Keratinocyte (primary cell): ENCODE measurements around the gene CTTNBP2. TPM values are rescaled to one million over a fixed set of nuclear protein-coding genes. Genes with fewer than 3 reads are reported as not detected.
"Not testable (repeated sequence)": the region's sequence is repeated elsewhere in the genome, so short reads cannot be mapped to it uniquely, and the experiment has no call there.

Experiments
- DNase-seq: peaks from one replicate; pipeline ENCODE4 v3.0.0-alpha.2; 2011; ENCODE audit warnings: low read depth, missing footprints, low spot score
- FAIRE-seq: peaks from 2 replicates; lab custom pipeline; 2011; peaks lifted over from hg19 to GRCh38; lab: Jason Lieb, UNC
- H2AFZ ChIP-seq: 2 replicates; pipeline ENCODE4 v1.6.0; 2012; ENCODE audit warnings: low read length, control low read depth, inconsistent platforms; ENCODE audit not compliant: control insufficient read depth
- H3K27ac ChIP-seq: 2 replicates; pipeline ENCODE4 v1.5.1; 2011; ENCODE audit warnings: low read length; ENCODE audit not compliant: control insufficient read depth, insufficient read depth
- H3K27me3 ChIP-seq: 3 replicates; pipeline ENCODE4 v1.6.0; 2011; ENCODE audit warnings: low read length; ENCODE audit not compliant: control insufficient read depth, insufficient read depth; ENCODE audit errors: extremely low read depth
- H3K36me3 ChIP-seq, 2 experiments: 2 replicates in 1 of 2; 3 replicates in 1 of 2; pipeline ENCODE4 v1.5.1; 2011; ENCODE audit warnings: low read length in 2 of 2, mild to moderate bottlenecking in 1 of 2; ENCODE audit not compliant: control insufficient read depth in 2 of 2, insufficient read depth in 2 of 2; ENCODE audit errors: extremely low read depth in 1 of 2
- H3K4me1 ChIP-seq: 3 replicates; pipeline ENCODE4 v1.5.1; 2011; ENCODE audit warnings: low read length; ENCODE audit not compliant: control insufficient read depth, insufficient read depth; ENCODE audit errors: extremely low read depth
- H3K4me2 ChIP-seq: 3 replicates; pipeline ENCODE4 v1.6.0; 2011; ENCODE audit warnings: low read depth, low read length; ENCODE audit not compliant: control insufficient read depth, insufficient read depth; ENCODE audit errors: extremely low read depth
- H3K4me3 ChIP-seq, 3 experiments: fragments of 200-600 bp in 1 of 3; sonication (generic) in 1 of 3; 2 replicates in 2 of 3; 3 replicates in 1 of 3; pipeline ENCODE4 v1.5.1; 2011 to 2016; ENCODE audit warnings: low read length in 3 of 3, mild to moderate bottlenecking in 3 of 3, control low read depth in 2 of 3, inconsistent platforms in 1 of 3, low read depth in 1 of 3, mixed read lengths in 1 of 3, mixed run types in 1 of 3, moderate library complexity in 1 of 3; ENCODE audit not compliant: control insufficient read depth in 2 of 3, insufficient read depth in 2 of 3; ENCODE audit errors: extremely low read depth in 1 of 3
- H3K79me2 ChIP-seq: 2 replicates; pipeline ENCODE4 v1.6.0; 2012; ENCODE audit warnings: low read length; ENCODE audit not compliant: control insufficient read depth, insufficient read depth
- H3K9ac ChIP-seq: 3 replicates; pipeline ENCODE4 v1.6.0; 2011; ENCODE audit warnings: low read length; ENCODE audit not compliant: control insufficient read depth, insufficient read depth; ENCODE audit errors: extremely low read depth
- H3K9me1 ChIP-seq: 3 replicates; pipeline ENCODE4 v1.6.0; 2011; ENCODE audit warnings: low read length; ENCODE audit not compliant: control insufficient read depth, insufficient read depth; ENCODE audit errors: extremely low read depth
- H3K9me3 ChIP-seq: 2 replicates; pipeline ENCODE4 v1.5.1; 2012; ENCODE audit warnings: low read depth, low read length; ENCODE audit not compliant: control insufficient read depth
- H4K20me1 ChIP-seq: 3 replicates; pipeline ENCODE4 v1.6.0; 2011; ENCODE audit warnings: low read length; ENCODE audit not compliant: control insufficient read depth, insufficient read depth; ENCODE audit errors: extremely low read depth
- EZH2 ChIP-seq: IDR thresholded peaks from one replicate; pipeline ENCODE4 v1.6.1; 2012; ENCODE audit warnings: inconsistent platforms, mild to moderate bottlenecking, low read length, moderate library complexity
- dilution Hi-C: fragments of 300-500 bp; cut with MboI; formaldehyde crosslinking; loops from one replicate; pipeline ENCODE4 v1.7.0; 2020; ENCODE audit warnings: low sequenced_read_pairs; ENCODE audit not compliant: extremely low pct_ligation_motif_present
- polyA plus RNA-seq, 5 experiments: library from polyadenylated mRNA; depleted of rRNA in 3 of 5; stranded (reverse) in 3 of 5; stranded (forward) in 1 of 5; unstranded in 1 of 5; fragments of >200 nt; gene quantifications; 1 replicate in 1 of 5; 2 replicates in 3 of 5; 3 replicates in 1 of 5; pipeline versions ENCODE4 v1.2.1 to v1.2.3, GENCODE V29; 2011 to 2012; ENCODE audit warnings: missing spikeins in 2 of 5, low read depth in 1 of 5, low replicate concordance in 1 of 5
- TF ChIP-seq, protein P1 (sequence below), 3 experiments: IDR thresholded peaks in 1 of 3; conservative IDR thresholded peaks in 1 of 3; optimal IDR thresholded peaks in 1 of 3; 2 replicates in 2 of 3; 3 replicates in 1 of 3; pipeline versions ENCODE3 to v1.5.1; 2011; ENCODE audit warnings: low read length in 3 of 3, mild to moderate bottlenecking in 3 of 3, moderate library complexity in 2 of 3, control low read depth in 1 of 3, inconsistent platforms in 1 of 3; ENCODE audit not compliant: insufficient read depth in 2 of 3; ENCODE audit errors: extremely low read depth in 1 of 3

The CTTNBP2 gene
- polyA plus RNA-seq, 1 donor (not counting 4 experiments of a cell fraction or from before 2014, with no cell fraction given) = 0.55 TPM

DNA sequence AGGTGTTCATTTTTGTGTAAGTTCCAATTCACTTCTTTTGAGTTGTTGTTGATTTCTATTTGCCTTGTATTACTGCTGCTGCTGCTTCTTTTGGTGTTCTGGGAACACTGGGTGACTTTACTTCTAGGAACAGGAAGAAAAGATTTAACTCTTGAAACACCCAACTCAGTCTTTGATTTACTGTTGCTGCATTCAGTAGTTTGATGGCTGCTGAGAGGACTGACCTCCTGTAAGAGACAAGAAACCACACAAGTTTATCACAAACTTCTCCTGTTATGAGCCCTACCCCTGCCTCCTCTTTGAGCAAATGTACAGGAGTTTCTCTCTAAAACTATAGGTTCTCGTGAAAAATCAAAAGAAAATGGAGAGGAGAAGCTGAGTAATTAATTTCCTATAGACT is 161.7 kb downstream of the CTTNBP2 start:
- no peaks in the 10 kb centered on the region for H3K79me2 ChIP-seq
- no peak overlapping the region for H2AFZ ChIP-seq
- FAIRE-seq = no peak
- DNase-seq = no peak
- dilution Hi-C loops = no loop called here
- no peak overlapping the region for H3K27ac ChIP-seq
- no peaks in the 10 kb centered on the region for H3K9me1 ChIP-seq
- H3K4me1 ChIP-seq = no peaks in the 10 kb centered on the region
- no peaks in the 10 kb centered on the region for H4K20me1 ChIP-seq
- no peaks in the 10 kb centered on the region for H3K36me3 ChIP-seq
- no peak overlapping the region for H3K9ac ChIP-seq
- no peak for TF ChIP-seq EZH2
- TF ChIP-seq, protein P1, sequence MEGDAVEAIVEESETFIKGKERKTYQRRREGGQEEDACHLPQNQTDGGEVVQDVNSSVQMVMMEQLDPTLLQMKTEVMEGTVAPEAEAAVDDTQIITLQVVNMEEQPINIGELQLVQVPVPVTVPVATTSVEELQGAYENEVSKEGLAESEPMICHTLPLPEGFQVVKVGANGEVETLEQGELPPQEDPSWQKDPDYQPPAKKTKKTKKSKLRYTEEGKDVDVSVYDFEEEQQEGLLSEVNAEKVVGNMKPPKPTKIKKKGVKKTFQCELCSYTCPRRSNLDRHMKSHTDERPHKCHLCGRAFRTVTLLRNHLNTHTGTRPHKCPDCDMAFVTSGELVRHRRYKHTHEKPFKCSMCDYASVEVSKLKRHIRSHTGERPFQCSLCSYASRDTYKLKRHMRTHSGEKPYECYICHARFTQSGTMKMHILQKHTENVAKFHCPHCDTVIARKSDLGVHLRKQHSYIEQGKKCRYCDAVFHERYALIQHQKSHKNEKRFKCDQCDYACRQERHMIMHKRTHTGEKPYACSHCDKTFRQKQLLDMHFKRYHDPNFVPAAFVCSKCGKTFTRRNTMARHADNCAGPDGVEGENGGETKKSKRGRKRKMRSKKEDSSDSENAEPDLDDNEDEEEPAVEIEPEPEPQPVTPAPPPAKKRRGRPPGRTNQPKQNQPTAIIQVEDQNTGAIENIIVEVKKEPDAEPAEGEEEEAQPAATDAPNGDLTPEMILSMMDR (optimal IDR thresholded peaks at IDR 0.05 in 1 of 3, IDR thresholded peaks at IDR 0.05 in 1 of 3, conservative IDR thresholded peaks at IDR 0.05 in 1 of 3; ENCODE audit: extremely low read depth in 1 of 3, insufficient read depth in 2 of 3, low read length in 3 of 3) = no peak
- H3K4me3 ChIP-seq = no peak overlapping the region
- no peaks in the 10 kb centered on the region for H3K9me3 ChIP-seq
- no peak overlapping the region for H3K4me2 ChIP-seq
- no peaks in the 10 kb centered on the region for H3K27me3 ChIP-seq

DNA sequence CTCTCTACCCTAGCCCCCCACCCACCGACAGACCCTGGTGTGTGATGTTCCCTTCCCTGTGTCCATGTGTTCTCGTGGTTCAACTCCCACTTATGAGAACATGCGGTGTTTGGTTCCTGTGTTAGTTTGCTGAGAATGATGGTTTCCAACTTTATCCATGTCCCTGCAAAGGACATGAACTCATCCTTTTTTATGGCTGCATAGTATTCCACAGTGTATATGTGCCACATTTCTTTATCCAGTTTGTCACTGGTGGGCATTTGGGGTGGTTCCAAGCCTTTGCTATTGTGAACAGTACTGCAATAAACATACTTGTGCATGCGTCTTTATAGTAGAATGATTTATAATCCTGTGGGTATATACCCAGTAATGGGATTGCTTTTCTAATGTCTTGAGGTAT is 165.1 kb downstream of the CTTNBP2 start:
- H3K36me3 ChIP-seq, H3K4me2 ChIP-seq, DNase-seq, H3K9me1 ChIP-seq, dilution Hi-C loops, H3K4me1 ChIP-seq, H3K9me3 ChIP-seq, H2AFZ ChIP-seq, H3K9ac ChIP-seq, H3K4me3 ChIP-seq, H3K79me2 ChIP-seq, H4K20me1 ChIP-seq, H3K27ac ChIP-seq, FAIRE-seq, H3K27me3 ChIP-seq: not testable (repeated sequence)

DNA sequence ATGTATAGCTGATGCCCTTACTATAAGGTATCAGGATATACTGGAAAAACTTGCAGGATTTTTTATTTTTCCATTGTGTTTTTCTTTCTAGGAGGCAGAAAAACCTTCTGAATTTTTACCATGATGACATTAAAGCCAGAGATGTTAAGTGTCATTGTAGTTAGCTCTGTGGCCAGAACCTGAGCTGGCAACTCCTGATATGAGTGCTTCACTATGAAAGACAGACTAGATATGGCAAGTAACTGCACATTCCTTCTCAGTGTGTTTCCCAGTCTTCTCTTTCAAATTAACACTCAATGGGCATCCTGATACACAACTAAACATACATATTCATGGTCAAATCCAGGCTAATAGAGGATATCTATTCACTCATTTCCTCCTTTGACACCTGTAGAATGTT is 166.2 kb downstream of the CTTNBP2 start:
- no peaks in the 10 kb centered on the region for H3K36me3 ChIP-seq
- H3K9me1 ChIP-seq = no peaks in the 10 kb centered on the region
- H2AFZ ChIP-seq = no peak overlapping the region
- no peak overlapping the region for H3K4me3 ChIP-seq
- no peak overlapping the region for H3K9ac ChIP-seq
- FAIRE-seq (no peak), DNase-seq (no peak)
- H3K79me2 ChIP-seq = no peaks in the 10 kb centered on the region
- no peak overlapping the region for H3K4me2 ChIP-seq
- no peaks in the 10 kb centered on the region for H3K9me3 ChIP-seq
- H3K4me1 ChIP-seq = no peaks in the 10 kb centered on the region
- no peak overlapping the region for H3K27ac ChIP-seq
- dilution Hi-C loops = no loop called here
- no peaks in the 10 kb centered on the region for H4K20me1 ChIP-seq
- TF ChIP-seq EZH2 = no peak
- TF ChIP-seq, protein P1 (optimal IDR thresholded peaks at IDR 0.05 in 1 of 3, IDR thresholded peaks at IDR 0.05 in 1 of 3, conservative IDR thresholded peaks at IDR 0.05 in 1 of 3; ENCODE audit: extremely low read depth in 1 of 3, insufficient read depth in 2 of 3, low read length in 3 of 3) = no peak
- no peaks in the 10 kb centered on the region for H3K27me3 ChIP-seq
